HG02981 (cell line): ENCODE data around the gene TAPBPL.
A peak's percentile ranks its signal among the peaks of the same experiment; 100 is the strongest.
"Not testable (repeated sequence)": the region's sequence is repeated elsewhere in the genome, so short reads cannot be mapped to it uniquely, and the experiment has no call there.

Experiments used
- ATAC-seq: cut with Tn5 transposase; IDR thresholded peaks from one replicate; pipeline ENCODE4 v1.9.1; 2021; ENCODE audit warnings: mild to moderate bottlenecking, moderate library complexity; ENCODE audit not compliant: unreplicated experiment

TAPBPL gene

GRCh38 chr12:6462234-6462995 is 10.6 kb downstream of the TAPBPL start:
- no peak for ATAC-seq

GRCh38 chr12:6463216-6463615 is 11.4 kb downstream of the TAPBPL start:
- no peak for ATAC-seq

- no peak for ATAC-seq
These were observed 12.0 kb downstream of the TAPBPL start for GRCh38 chr12:6463858-6464257.

- no peak for ATAC-seq
These were observed 12.7 kb downstream of the TAPBPL start for GRCh38 chr12:6464531-6464930.

- no peak for ATAC-seq
These were observed 13.8 kb downstream of the TAPBPL start for GRCh38 chr12:6465467-6466183.

GRCh38 chr12:6466184-6466573 is 14.3 kb downstream of the TAPBPL start:
- ATAC-seq = no peak

- ATAC-seq = not testable (repeated sequence)
These were observed 14.9 kb downstream of the TAPBPL start for GRCh38 chr12:6466751-6467150.

GRCh38 chr12:6467571-6468282 is 15.9 kb downstream of the TAPBPL start:
- ATAC-seq = not testable (repeated sequence)

GRCh38 chr12:6468283-6468575 is 16.4 kb downstream of the TAPBPL start:
- ATAC-seq = no peak

- no peak for ATAC-seq
These were observed 17.2 kb downstream of the TAPBPL start for GRCh38 chr12:6469092-6469491.

GRCh38 chr12:6469609-6470374 is 17.9 kb downstream of the TAPBPL start:
- no peak for ATAC-seq

GRCh38 chr12:6470375-6471163 is 18.7 kb downstream of the TAPBPL start, which contains the start of gene VAMP1:
Gene VAMP1, minus strand, starts transcription at chr12:6470677. Its CDS starts 146 bp downstream, at chr12:6470531.
- ATAC-seq = peak; percentile 86

- no peak for ATAC-seq
These were observed 20.1 kb downstream of the TAPBPL start for GRCh38 chr12:6471989-6472360.

GRCh38 chr12:6472491-6472890 is 20.6 kb downstream of the TAPBPL start:
- no peak for ATAC-seq

- ATAC-seq = not testable (repeated sequence)
These were observed 23.6 kb downstream of the TAPBPL start for GRCh38 chr12:6475233-6475975.

GRCh38 chr12:6476489-6476888 is 24.6 kb downstream of the TAPBPL start:
- no peak for ATAC-seq

GRCh38 chr12:6477601-6478377 is 25.9 kb downstream of the TAPBPL start:
- ATAC-seq = not testable (repeated sequence)

GRCh38 chr12:6478416-6478815 is 26.6 kb downstream of the TAPBPL start:
- no peak for ATAC-seq

- ATAC-seq = no peak
These were observed 36.4 kb downstream of the TAPBPL start for GRCh38 chr12:6488240-6488639.
